GM23338 (cell line): ENCODE measurements around the gene ZNF776. TPM values are rescaled to one million over a fixed set of nuclear protein-coding genes. Genes with fewer than 3 reads are reported as not detected.

ENCODE experiments used
- ATAC-seq: fragments of 200-7000 bp; cut with Tn5 transposase; 3 replicates; pipeline ENCODE4 v1.9.1; 2020
- DNase-seq: peaks from one replicate; pipeline ENCODE4 v3.0.0-alpha.2; 2015; ENCODE audit warnings: low spot score
- H2AFZ ChIP-seq: fragments of 200-600 bp; sonication (generic); 2 replicates; pipeline ENCODE4 v1.8.0; 2016; ENCODE audit warnings: antibody characterized with exemption, mild to moderate bottlenecking, moderate library complexity
- H3F3A ChIP-seq: fragments of 200-600 bp; sonication (generic); replicated peaks from 2 replicates; pipeline ENCODE4 v1.8.0; 2017; ENCODE audit warnings: antibody characterized with exemption, mixed run types, low read depth
- H3K27ac ChIP-seq: fragments of 200-600 bp; sonication (generic); 2 replicates; pipeline ENCODE4 v1.6.1; 2016; ENCODE audit warnings: low read depth
- H3K27me3 ChIP-seq: fragments of 200-600 bp; sonication (generic); 2 replicates; pipeline ENCODE4 v1.8.0; 2016; ENCODE audit warnings: mild to moderate bottlenecking, mixed run types, moderate library complexity; ENCODE audit not compliant: insufficient read depth
- H3K36me3 ChIP-seq: fragments of 200-600 bp; sonication (generic); 2 replicates; pipeline ENCODE4 v1.8.0; 2016; ENCODE audit warnings: mild to moderate bottlenecking; ENCODE audit not compliant: insufficient read depth
- H3K4me1 ChIP-seq: fragments of 200-600 bp; sonication (generic); 2 replicates; pipeline ENCODE4 v1.8.0; 2016; ENCODE audit warnings: mild to moderate bottlenecking, moderate library complexity; ENCODE audit not compliant: insufficient read depth
- H3K4me2 ChIP-seq: fragments of 200-600 bp; sonication (generic); 2 replicates; pipeline ENCODE4 v1.7.1; 2017; ENCODE audit warnings: mixed run types
- H3K4me3 ChIP-seq: fragments of 200-600 bp; sonication (generic); 2 replicates; pipeline ENCODE4 v1.6.1; 2016; ENCODE audit warnings: mixed run types
- H3K79me2 ChIP-seq: fragments of 200-600 bp; sonication (generic); replicated peaks from 2 replicates; pipeline ENCODE4 v1.8.0; 2017; ENCODE audit warnings: mild to moderate bottlenecking; ENCODE audit not compliant: insufficient read depth
- H3K9me2 ChIP-seq: fragments of 200-600 bp; sonication (generic); 2 replicates; pipeline ENCODE4 v1.8.0; 2017; ENCODE audit not compliant: insufficient read depth
- H4K20me1 ChIP-seq: fragments of 200-600 bp; sonication (generic); replicated peaks from 2 replicates; pipeline ENCODE4 v1.8.0; 2017; ENCODE audit warnings: mild to moderate bottlenecking; ENCODE audit not compliant: insufficient read depth
- H3K27ac Mint-ChIP-seq: 2 replicates; pipeline ENCODE4 v1.8.0; 2020; ENCODE audit warnings: inconsistent platforms, mild to moderate bottlenecking, moderate library complexity, mixed read lengths
- H3K27me3 Mint-ChIP-seq: 3 replicates; pipeline ENCODE4 v1.8.0; 2022; ENCODE audit warnings: low read depth, mild to moderate bottlenecking, moderate library complexity, mixed read lengths, inconsistent platforms; ENCODE audit not compliant: insufficient read depth, poor library complexity
- H3K36me3 Mint-ChIP-seq: 3 replicates; pipeline ENCODE4 v1.8.0; 2021; ENCODE audit warnings: low read depth, mild to moderate bottlenecking, inconsistent platforms, moderate library complexity, mixed read lengths
- H3K4me1 Mint-ChIP-seq: 3 replicates; pipeline ENCODE4 v1.8.0; 2020; ENCODE audit warnings: mild to moderate bottlenecking, inconsistent platforms, mixed read lengths
- H3K4me3 Mint-ChIP-seq: 3 replicates; pipeline ENCODE4 v1.8.0; 2021; ENCODE audit warnings: moderate library complexity, mild to moderate bottlenecking, inconsistent platforms, mixed read lengths
- H3K9me3 Mint-ChIP-seq: 3 replicates; pipeline ENCODE4 v1.8.0; 2020; ENCODE audit warnings: moderate library complexity, mild to moderate bottlenecking, inconsistent platforms, mixed read lengths
- CREB1 ChIP-seq: fragments of 250-450 bp; sonication (Bioruptor Pico); IDR thresholded peaks from 2 replicates; pipeline ENCODE4 v1.5.0; 2020; ENCODE audit warnings: low read depth, mild to moderate bottlenecking, moderate library complexity
- EZH2 ChIP-seq: fragments of 200-600 bp; sonication (generic); IDR thresholded peaks from one replicate; pipeline ENCODE4 v1.8.0; 2017; ENCODE audit warnings: antibody characterized with exemption, mild to moderate bottlenecking, low read depth; ENCODE audit not compliant: unreplicated experiment
- EZH2phosphoT487 ChIP-seq: fragments of 200-600 bp; sonication (generic); IDR thresholded peaks from one replicate; pipeline ENCODE4 v1.8.1; 2018; ENCODE audit warnings: antibody characterized with exemption; ENCODE audit not compliant: unreplicated experiment
- JUNB ChIP-seq: IDR thresholded peaks from one replicate; pipeline ENCODE4 v1.6.1; 2016; ENCODE audit warnings: antibody characterized with exemption; ENCODE audit not compliant: unreplicated experiment
- NANOG ChIP-seq: IDR thresholded peaks from 2 replicates; pipeline ENCODE4 v1.6.1; 2016; ENCODE audit warnings: antibody characterized with exemption, borderline replicate concordance
- POLR2AphosphoS5 ChIP-seq: IDR thresholded peaks from 2 replicates; pipeline ENCODE4 v1.6.1; 2016; ENCODE audit warnings: antibody characterized with exemption, low read depth
- STAT1 ChIP-seq: IDR thresholded peaks from one replicate; pipeline ENCODE4 v1.6.1; 2016; ENCODE audit warnings: antibody characterized with exemption; ENCODE audit not compliant: unreplicated experiment
- ZNF114 ChIP-seq: fragments of 250-450 bp; sonication (Bioruptor Pico); IDR thresholded peaks from 2 replicates; pipeline ENCODE4 v1.5.0; 2020; ENCODE audit warnings: mild to moderate bottlenecking, moderate library complexity
- ZNF331 ChIP-seq: fragments of 250-450 bp; sonication (Bioruptor Pico); IDR thresholded peaks from 2 replicates; pipeline ENCODE4 v1.5.0; 2020; ENCODE audit warnings: low read depth, mild to moderate bottlenecking, moderate library complexity
- polyA plus RNA-seq: library from polyadenylated mRNA; unstranded; fragments of >200 nt; fragmentation: Nextera tagmentation; extraction: Ambion mirVana; gene quantifications from 2 replicates; pipeline ENCODE4 v1.2.1, GENCODE V29; 2016
- total RNA-seq: library from RNA; depleted of rRNA; stranded (reverse); fragments of >200 nt; shearing (Covaris generic); gene quantifications from 2 replicates; pipeline ENCODE4 v1.2.3, GENCODE V29; 2014
- TF ChIP-seq, protein P1 (sequence below): IDR thresholded peaks from one replicate; pipeline ENCODE4 v1.6.1; 2018; ENCODE audit warnings: antibody characterized with exemption; ENCODE audit not compliant: unreplicated experiment
- TF ChIP-seq, protein P2 (sequence below), 2 experiments: fragments of 200-600 bp in 1 of 2; sonication (generic) in 1 of 2; conservative IDR thresholded peaks; 2 replicates each; pipeline versions ENCODE4 v1.5.1 to v1.6.1; 2016 to 2017; ENCODE audit warnings: antibody characterized with exemption in 2 of 2, low read depth in 2 of 2, mild to moderate bottlenecking in 2 of 2, moderate library complexity in 1 of 2
- TF ChIP-seq, protein P3 (sequence below): fragments of 250-450 bp; sonication (Bioruptor Pico); IDR thresholded peaks from 2 replicates; pipeline ENCODE4 v1.5.0; 2020; ENCODE audit warnings: mild to moderate bottlenecking, moderate library complexity
- TF ChIP-seq, protein P4 (sequence below): IDR thresholded peaks from 2 replicates; pipeline ENCODE4 v1.6.1; 2016; ENCODE audit warnings: antibody characterized with exemption

ZNF776 gene
- total and polyA plus RNA-seq, 2 experiments from 2014 or later, result 5.9 to 19.4 TPM

DNA sequence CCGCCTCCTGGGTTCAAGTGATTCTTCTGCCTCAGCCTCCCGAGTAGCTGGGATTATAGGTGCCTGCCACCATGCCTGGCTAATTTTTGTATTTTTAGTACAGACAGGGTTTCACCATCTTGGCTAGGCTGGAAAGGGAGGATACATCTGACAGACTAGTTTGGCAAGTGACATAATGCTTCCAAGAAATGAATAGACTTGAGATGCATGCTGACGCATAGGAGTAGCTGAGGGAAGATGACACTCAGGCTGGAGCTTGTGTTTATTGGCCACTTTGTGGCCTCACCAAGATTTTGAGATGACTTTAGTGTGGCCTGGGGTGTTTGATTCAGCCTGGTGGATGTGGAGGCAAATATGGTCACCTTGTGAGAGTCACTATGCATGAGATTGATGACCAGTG is 26.9 kb downstream of the ZNF776 start:
- H3K4me2 ChIP-seq, result no peak overlapping the region
- ATAC-seq, result no peak
- H3K4me3 Mint-ChIP-seq, result no peak overlapping the region; the same call in 2 of the 3 replicates
- no peak overlapping the region for H3K4me3 ChIP-seq
- peaks cover 13% of the 10 kb centered on the region for H3K36me3 ChIP-seq
- 0 out of 3 replicates have a peak, but pooled peaks cover 3% of the 10 kb centered on the region for H3K9me3 Mint-ChIP-seq
- H3K27me3 ChIP-seq, result no peaks in the 10 kb centered on the region
- peaks cover 18% of the 10 kb centered on the region for H4K20me1 ChIP-seq
- H3K9me2 ChIP-seq, result no peaks in the 10 kb centered on the region
- H3F3A ChIP-seq, result peaks cover 7% of the 10 kb centered on the region
- H3K4me1 Mint-ChIP-seq, result peaks cover 17% of the 10 kb centered on the region
- no peak for TF ChIP-seq STAT1
- no peak for TF ChIP-seq EZH2
- no peak for TF ChIP-seq CREB1
- TF ChIP-seq, protein P1, sequence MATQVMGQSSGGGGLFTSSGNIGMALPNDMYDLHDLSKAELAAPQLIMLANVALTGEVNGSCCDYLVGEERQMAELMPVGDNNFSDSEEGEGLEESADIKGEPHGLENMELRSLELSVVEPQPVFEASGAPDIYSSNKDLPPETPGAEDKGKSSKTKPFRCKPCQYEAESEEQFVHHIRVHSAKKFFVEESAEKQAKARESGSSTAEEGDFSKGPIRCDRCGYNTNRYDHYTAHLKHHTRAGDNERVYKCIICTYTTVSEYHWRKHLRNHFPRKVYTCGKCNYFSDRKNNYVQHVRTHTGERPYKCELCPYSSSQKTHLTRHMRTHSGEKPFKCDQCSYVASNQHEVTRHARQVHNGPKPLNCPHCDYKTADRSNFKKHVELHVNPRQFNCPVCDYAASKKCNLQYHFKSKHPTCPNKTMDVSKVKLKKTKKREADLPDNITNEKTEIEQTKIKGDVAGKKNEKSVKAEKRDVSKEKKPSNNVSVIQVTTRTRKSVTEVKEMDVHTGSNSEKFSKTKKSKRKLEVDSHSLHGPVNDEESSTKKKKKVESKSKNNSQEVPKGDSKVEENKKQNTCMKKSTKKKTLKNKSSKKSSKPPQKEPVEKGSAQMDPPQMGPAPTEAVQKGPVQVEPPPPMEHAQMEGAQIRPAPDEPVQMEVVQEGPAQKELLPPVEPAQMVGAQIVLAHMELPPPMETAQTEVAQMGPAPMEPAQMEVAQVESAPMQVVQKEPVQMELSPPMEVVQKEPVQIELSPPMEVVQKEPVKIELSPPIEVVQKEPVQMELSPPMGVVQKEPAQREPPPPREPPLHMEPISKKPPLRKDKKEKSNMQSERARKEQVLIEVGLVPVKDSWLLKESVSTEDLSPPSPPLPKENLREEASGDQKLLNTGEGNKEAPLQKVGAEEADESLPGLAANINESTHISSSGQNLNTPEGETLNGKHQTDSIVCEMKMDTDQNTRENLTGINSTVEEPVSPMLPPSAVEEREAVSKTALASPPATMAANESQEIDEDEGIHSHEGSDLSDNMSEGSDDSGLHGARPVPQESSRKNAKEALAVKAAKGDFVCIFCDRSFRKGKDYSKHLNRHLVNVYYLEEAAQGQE, result no peak
- TF ChIP-seq, protein P2, sequence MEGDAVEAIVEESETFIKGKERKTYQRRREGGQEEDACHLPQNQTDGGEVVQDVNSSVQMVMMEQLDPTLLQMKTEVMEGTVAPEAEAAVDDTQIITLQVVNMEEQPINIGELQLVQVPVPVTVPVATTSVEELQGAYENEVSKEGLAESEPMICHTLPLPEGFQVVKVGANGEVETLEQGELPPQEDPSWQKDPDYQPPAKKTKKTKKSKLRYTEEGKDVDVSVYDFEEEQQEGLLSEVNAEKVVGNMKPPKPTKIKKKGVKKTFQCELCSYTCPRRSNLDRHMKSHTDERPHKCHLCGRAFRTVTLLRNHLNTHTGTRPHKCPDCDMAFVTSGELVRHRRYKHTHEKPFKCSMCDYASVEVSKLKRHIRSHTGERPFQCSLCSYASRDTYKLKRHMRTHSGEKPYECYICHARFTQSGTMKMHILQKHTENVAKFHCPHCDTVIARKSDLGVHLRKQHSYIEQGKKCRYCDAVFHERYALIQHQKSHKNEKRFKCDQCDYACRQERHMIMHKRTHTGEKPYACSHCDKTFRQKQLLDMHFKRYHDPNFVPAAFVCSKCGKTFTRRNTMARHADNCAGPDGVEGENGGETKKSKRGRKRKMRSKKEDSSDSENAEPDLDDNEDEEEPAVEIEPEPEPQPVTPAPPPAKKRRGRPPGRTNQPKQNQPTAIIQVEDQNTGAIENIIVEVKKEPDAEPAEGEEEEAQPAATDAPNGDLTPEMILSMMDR (conservative IDR thresholded peaks at IDR 0.05; ENCODE audit: low read depth in 2 of 2), result no peak
- no peak for TF ChIP-seq ZNF331 (CRISPR knock-in tag)
- TF ChIP-seq POLR2AphosphoS5, result no peak
- TF ChIP-seq, protein P3, sequence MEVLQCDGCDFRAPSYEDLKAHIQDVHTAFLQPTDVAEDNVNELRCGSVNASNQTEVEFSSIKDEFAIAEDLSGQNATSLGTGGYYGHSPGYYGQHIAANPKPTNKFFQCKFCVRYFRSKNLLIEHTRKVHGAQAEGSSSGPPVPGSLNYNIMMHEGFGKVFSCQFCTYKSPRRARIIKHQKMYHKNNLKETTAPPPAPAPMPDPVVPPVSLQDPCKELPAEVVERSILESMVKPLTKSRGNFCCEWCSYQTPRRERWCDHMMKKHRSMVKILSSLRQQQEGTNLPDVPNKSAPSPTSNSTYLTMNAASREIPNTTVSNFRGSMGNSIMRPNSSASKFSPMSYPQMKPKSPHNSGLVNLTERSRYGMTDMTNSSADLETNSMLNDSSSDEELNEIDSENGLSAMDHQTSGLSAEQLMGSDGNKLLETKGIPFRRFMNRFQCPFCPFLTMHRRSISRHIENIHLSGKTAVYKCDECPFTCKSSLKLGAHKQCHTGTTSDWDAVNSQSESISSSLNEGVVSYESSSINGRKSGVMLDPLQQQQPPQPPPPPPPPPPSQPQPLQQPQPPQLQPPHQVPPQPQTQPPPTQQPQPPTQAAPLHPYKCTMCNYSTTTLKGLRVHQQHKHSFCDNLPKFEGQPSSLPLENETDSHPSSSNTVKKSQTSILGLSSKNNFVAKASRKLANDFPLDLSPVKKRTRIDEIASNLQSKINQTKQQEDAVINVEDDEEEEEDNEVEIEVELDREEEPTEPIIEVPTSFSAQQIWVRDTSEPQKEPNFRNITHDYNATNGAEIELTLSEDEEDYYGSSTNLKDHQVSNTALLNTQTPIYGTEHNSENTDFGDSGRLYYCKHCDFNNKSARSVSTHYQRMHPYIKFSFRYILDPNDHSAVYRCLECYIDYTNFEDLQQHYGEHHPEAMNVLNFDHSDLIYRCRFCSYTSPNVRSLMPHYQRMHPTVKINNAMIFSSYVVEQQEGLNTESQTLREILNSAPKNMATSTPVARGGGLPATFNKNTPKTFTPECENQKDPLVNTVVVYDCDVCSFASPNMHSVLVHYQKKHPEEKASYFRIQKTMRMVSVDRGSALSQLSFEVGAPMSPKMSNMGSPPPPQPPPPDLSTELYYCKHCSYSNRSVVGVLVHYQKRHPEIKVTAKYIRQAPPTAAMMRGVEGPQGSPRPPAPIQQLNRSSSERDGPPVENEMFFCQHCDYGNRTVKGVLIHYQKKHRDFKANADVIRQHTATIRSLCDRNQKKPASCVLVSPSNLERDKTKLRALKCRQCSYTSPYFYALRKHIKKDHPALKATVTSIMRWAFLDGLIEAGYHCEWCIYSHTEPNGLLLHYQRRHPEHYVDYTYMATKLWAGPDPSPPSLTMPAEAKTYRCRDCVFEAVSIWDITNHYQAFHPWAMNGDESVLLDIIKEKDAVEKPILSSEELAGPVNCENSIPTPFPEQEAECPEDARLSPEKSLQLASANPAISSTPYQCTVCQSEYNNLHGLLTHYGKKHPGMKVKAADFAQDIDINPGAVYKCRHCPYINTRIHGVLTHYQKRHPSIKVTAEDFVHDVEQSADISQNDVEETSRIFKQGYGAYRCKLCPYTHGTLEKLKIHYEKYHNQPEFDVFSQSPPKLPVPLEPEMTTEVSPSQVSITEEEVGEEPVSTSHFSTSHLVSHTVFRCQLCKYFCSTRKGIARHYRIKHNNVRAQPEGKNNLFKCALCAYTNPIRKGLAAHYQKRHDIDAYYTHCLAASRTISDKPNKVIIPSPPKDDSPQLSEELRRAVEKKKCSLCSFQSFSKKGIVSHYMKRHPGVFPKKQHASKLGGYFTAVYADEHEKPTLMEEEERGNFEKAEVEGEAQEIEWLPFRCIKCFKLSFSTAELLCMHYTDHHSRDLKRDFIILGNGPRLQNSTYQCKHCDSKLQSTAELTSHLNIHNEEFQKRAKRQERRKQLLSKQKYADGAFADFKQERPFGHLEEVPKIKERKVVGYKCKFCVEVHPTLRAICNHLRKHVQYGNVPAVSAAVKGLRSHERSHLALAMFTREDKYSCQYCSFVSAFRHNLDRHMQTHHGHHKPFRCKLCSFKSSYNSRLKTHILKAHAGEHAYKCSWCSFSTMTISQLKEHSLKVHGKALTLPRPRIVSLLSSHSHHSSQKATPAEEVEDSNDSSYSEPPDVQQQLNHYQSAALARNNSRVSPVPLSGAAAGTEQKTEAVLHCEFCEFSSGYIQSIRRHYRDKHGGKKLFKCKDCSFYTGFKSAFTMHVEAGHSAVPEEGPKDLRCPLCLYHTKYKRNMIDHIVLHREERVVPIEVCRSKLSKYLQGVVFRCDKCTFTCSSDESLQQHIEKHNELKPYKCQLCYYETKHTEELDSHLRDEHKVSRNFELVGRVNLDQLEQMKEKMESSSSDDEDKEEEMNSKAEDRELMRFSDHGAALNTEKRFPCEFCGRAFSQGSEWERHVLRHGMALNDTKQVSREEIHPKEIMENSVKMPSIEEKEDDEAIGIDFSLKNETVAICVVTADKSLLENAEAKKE (CRISPR knock-in tag), result no peak
- TF ChIP-seq NANOG, result no peak
- TF ChIP-seq, protein P4, sequence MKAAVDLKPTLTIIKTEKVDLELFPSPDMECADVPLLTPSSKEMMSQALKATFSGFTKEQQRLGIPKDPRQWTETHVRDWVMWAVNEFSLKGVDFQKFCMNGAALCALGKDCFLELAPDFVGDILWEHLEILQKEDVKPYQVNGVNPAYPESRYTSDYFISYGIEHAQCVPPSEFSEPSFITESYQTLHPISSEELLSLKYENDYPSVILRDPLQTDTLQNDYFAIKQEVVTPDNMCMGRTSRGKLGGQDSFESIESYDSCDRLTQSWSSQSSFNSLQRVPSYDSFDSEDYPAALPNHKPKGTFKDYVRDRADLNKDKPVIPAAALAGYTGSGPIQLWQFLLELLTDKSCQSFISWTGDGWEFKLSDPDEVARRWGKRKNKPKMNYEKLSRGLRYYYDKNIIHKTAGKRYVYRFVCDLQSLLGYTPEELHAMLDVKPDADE, result no peak
- no peak for TF ChIP-seq EZH2phosphoT487
- TF ChIP-seq JUNB, result no peak
- TF ChIP-seq ZNF114 (CRISPR knock-in tag), result no peak
- H3K27ac ChIP-seq, result no peak overlapping the region
- peaks cover 10% of the 10 kb centered on the region for H3K27me3 Mint-ChIP-seq
- DNase-seq, result no peak
- no peak overlapping the region for H2AFZ ChIP-seq
- peaks cover 80% of the 10 kb centered on the region for H3K79me2 ChIP-seq
- H3K4me1 ChIP-seq, result peaks cover 7% of the 10 kb centered on the region
- H3K36me3 Mint-ChIP-seq, result peaks cover 43% of the 10 kb centered on the region
- H3K27ac Mint-ChIP-seq, result no peak overlapping the region
